GM12874 (cell line): ENCODE data around the gene RAB44.

Source experiments
- TF ChIP-seq, protein P1 (sequence below): IDR thresholded peaks from 2 replicates; pipeline ENCODE4 v1.5.1; 2011; ENCODE audit warnings: low read depth, mild to moderate bottlenecking, control low read depth, low read length, moderate library complexity; ENCODE audit not compliant: insufficient read depth

RAB44 gene

DNA sequence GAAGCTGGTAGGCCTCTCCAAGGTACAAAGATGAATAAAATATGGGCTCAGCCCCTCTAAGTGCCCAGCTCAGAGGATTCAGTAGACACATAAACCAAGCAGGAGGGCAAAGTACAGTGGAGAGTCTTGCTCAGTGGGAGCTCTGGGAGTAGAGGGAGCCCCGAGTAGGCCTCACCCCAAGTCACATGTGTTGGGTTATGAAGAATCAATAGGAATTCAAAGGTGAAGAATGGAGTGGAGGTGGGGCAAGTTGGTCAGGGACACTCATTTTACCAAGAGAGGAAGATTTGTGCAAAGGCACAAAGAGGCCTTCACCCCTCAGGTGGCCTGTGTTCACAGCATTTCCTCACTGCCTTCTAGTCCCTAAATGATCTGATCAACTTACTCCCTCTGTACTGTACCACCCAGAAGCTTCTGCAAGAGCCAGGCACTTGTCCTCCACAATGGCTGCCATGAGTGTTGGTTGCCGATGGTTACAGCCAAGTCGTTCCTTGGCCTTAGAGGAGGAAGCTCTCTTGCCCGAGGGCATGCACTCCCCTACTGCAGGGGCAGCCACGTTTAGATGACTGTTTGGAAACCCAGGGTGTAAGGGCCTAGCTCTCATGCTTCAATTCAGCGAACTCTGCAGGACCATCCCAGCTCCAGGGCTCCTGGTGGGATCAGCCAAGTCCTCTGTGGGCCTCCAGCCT is 25.8 kb upstream of the RAB44 start:
- TF ChIP-seq, protein P1, sequence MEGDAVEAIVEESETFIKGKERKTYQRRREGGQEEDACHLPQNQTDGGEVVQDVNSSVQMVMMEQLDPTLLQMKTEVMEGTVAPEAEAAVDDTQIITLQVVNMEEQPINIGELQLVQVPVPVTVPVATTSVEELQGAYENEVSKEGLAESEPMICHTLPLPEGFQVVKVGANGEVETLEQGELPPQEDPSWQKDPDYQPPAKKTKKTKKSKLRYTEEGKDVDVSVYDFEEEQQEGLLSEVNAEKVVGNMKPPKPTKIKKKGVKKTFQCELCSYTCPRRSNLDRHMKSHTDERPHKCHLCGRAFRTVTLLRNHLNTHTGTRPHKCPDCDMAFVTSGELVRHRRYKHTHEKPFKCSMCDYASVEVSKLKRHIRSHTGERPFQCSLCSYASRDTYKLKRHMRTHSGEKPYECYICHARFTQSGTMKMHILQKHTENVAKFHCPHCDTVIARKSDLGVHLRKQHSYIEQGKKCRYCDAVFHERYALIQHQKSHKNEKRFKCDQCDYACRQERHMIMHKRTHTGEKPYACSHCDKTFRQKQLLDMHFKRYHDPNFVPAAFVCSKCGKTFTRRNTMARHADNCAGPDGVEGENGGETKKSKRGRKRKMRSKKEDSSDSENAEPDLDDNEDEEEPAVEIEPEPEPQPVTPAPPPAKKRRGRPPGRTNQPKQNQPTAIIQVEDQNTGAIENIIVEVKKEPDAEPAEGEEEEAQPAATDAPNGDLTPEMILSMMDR, result no peak

DNA sequence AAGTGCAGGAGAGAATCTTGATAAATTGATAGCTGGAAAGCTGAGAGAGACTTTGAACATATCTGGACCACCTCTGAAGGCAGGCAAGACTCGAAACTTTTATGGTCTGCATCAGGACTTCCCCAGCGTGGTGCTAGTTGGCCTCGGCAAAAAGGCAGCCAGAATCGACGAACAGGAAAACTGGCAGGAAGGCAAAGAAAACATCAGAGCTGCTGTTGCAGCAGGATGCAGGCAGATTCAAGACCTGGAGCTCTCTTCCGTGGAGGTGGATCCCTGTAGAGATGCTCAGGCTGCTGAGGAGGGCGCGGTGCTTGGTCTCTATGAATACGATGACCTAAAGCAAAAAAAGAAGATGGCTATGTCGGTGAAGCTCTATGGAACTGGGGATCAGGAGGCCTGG is 23.7 kb upstream of the RAB44 start:
- TF ChIP-seq, protein P1, result no peak

DNA sequence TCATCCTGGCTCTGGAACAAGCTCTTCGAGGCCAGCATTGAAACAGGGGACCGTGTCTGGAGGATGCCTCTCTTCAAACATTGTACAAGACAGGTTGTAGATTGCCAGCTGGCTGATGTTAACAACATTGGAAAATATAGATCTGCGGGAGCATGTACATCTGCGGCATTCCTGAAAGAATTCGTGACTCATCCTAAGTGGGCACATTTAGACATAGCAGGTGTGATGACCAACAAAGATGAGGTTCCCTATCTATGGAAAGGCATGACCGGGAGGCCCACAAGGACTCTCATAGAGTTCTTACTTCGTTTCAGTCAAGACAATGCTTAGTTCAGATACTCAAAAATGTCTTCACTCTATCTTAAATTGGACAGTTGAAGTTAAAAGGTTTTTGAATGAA is 22.7 kb upstream of the RAB44 start:
- TF ChIP-seq, protein P1, result no peak

DNA sequence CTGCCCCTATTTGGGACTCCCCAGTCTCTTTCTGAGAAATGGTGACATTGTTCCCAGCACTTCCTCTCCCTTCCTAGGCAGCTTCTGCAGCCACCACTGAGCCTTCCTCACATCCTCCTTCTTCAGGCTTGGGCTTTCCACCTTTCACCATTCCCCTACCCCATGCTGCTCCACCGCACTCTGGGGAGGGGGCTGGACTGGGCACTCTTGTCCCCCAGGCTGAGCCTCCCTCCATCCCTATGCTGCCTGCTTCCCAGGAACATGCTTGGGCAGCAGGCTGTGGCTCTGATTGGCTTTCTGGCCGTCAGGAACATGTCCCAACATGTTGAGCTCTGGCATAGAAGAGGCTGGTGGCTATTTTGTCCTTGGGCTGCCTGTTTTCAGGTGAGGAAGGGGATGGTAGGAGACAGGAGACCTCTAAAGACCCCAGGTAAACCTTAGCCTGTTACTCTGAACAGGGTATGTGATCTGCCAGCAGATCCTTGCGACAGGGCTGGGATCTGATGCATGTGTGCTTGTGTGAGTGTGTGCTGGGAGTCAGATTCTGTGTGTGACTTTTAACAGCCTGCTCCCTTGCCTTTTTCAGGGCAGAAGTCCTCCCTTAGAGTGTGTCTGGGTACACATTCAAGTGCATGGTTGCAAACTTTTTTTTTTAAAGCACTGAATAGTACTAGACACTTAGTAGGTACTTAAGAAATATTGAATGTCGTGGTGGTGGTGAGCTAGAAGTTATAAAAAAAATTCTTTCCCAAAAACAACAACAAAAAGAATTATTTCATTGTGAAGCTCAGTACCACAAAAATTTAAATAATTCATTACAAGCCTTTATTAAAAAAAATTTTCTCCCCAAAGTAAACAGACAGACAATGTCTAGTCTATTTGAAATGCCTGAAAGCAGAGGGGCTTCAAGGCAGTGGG is 21.2 kb upstream of the RAB44 start:
- TF ChIP-seq, protein P1, result no peak

DNA sequence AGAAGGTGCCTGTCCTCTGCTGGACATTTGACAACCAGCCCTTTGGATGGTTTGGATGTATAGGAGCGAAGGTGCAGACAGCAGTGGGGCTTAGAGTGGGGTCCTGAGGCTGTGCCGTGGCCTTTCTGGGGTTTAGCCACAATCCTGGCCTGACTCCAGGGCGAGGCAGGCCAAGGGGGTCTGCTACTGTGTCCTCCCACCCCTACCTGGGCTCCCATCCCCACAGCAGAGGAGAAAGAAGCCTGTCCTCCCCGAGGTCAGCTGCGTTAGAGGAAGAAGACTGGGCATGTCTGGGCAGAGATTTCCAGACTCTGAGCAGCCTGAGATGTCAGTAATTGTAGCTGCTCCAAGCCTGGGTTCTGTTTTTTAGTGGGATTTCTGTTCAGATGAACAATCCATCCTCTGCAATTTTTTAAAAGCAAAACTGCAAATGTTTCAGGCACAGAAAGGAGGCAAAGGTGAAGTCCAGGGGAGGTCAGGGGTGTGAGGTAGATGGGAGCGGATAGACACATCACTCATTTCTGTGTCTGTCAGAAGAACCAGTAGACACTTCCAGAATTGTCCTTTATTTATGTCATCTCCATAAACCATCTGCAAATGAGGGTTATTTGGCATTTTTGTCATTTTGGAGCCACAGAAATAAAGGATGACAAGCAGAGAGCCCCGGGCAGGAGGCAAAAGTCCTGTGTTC is 20.4 kb upstream of the RAB44 start:
- TF ChIP-seq, protein P1, result no peak

DNA sequence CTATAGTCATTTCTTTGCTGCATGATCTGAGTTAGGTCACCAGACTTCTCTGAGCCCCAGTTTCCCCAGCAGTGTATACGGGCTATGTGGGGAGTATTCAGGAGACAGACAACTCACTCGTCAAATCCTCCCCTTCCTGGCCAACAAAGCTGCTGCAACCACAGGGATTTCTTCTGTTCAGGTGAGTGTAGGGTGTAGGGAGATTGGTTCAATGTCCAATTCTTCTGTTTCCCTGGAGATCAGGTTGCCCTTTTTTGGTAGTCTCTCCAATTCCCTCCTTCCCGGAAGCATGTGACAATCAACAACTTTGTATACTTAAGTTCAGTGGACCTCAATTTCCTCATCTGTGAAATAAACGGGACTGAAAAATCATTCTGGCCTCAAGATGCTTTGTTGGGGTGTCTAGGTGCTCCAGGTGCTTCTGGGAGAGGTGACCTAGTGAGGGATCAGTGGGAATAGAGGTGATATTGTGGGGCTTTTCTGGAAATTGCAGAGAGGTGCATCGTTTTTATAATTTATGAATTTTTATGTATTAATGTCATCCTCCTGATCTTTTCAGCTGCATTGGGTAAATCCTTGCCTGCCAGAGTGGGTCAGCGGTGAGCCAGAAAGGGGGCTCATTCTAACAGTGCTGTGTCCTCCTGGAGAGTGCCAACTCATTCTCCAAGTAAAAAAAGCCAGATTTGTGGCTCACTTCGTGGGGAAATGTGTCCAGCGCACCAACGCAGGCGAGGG is 19.7 kb upstream of the RAB44 start:
- TF ChIP-seq, protein P1, result no peak
